Gastrocnemius medialis (tissue), 4 donors: ENCODE results near the gene B4GALT6. TPM values are rescaled to one million over a fixed set of nuclear protein-coding genes. Genes with fewer than 3 reads are reported as not detected.

Experiments
- ATAC-seq, 2 donors: fragments of 150-250 bp; one replicate each; pipeline ENCODE4 v1.9.1; 2016
- DNase-seq, 2 donors: peaks; one replicate each; pipeline ENCODE4 v3.0.0-alpha.2; 2019
- H3K27ac ChIP-seq, 4 donors: fragments of 200-600 bp; sonication (generic); 1 replicate in 1 of 4; 2 replicates in 3 of 4; pipeline ENCODE4 v1.5.1; 2016 to 2018; ENCODE audit warnings: mild to moderate bottlenecking in 2 of 4, moderate library complexity in 1 of 4
- H3K27me3 ChIP-seq, 3 donors: fragments of 200-600 bp; sonication (generic) in 2 of 3; 1 replicate in 1 of 3; 2 replicates in 2 of 3; pipeline versions ENCODE4 v1.5.1 to v1.6.0; 2016 to 2019; ENCODE audit warnings: mild to moderate bottlenecking in 1 of 3, moderate library complexity in 1 of 3
- H3K36me3 ChIP-seq, 2 donors: fragments of 200-600 bp; sonication (generic) in 1 of 2; one replicate each; pipeline ENCODE4 v1.5.1; 2017 to 2018
- H3K4me1 ChIP-seq, 2 donors: fragments of 200-600 bp; sonication (generic) in 1 of 2; one replicate each; pipeline ENCODE4 v1.5.1; 2016 to 2017; ENCODE audit warnings: mild to moderate bottlenecking in 2 of 2
- H3K4me3 ChIP-seq, 4 donors: fragments of 200-600 bp; sonication (generic) in 3 of 4; 1 replicate in 1 of 4; 2 replicates in 3 of 4; pipeline ENCODE4 v1.5.1; 2016 to 2019; ENCODE audit warnings: mild to moderate bottlenecking in 2 of 4
- H3K9me3 ChIP-seq, 3 donors: fragments of 200-600 bp; sonication (generic) in 2 of 3; 1 replicate in 1 of 3; 2 replicates in 2 of 3; pipeline ENCODE4 v1.5.1; 2016 to 2019
- CTCF ChIP-seq, 5 experiments: fragments of 450-650 bp in 3 of 5; fragments of 200-600 bp in 2 of 5; sonication (generic) in 2 of 5; IDR thresholded peaks in 4 of 5; conservative IDR thresholded peaks in 1 of 5; 1 replicate in 4 of 5; 2 replicates in 1 of 5; pipeline ENCODE4 v1.5.1; 2016 to 2019; ENCODE audit warnings: antibody characterized with exemption in 5 of 5, mild to moderate bottlenecking in 3 of 5, moderate library complexity in 3 of 5
- POLR2A ChIP-seq, 2 donors: fragments of 450-650 bp; IDR thresholded peaks; one replicate each; pipeline ENCODE4 v1.6.1; 2017; ENCODE audit warnings: antibody characterized with exemption in 2 of 2, mild to moderate bottlenecking in 2 of 2, moderate library complexity in 2 of 2
- in situ Hi-C, 4 donors: fragments of 200-750 bp; cut with MboI; loops; one replicate each; pipeline versions ENCODE4 v1.15.0 to v1.8.0; 2017; ENCODE audit warnings: low sequenced_read_pairs in 4 of 4
- intact Hi-C: fragments of 100-400 bp; cut with DNase I; formaldehyde crosslinking; loops from one replicate; pipeline ENCODE4 v1.15.1; 2023; ENCODE audit warnings: low total_unique reads
- total RNA-seq, 4 donors: library from RNA; depleted of rRNA; stranded (reverse); fragments of >200 nt; gene quantifications; one replicate each; pipeline versions ENCODE4 v1.1.0 to v1.2.3, GENCODE V29; 2016

The B4GALT6 gene
- total RNA-seq, 4 donors from 2014 or later: 0.85 to 2.9 (median 1.9) TPM

- Histone ChIP-seq H3K27me3 (no peaks in the 10 kb centered on the region), H3K36me3 (no peaks in the 10 kb centered on the region), H3K9me3 (no peaks in the 10 kb centered on the region), H3K27ac (no peak overlapping the region), H3K4me3 (no peak overlapping the region), H3K4me1 (peaks cover 0 to 5% of the 10 kb centered on the region in 2 donors)
- in situ Hi-C loops (no loop called here), intact Hi-C loops (no loop called here)
- ATAC-seq (no peak), DNase-seq (no peak)
- TF ChIP-seq CTCF (IDR thresholded peaks at IDR 0.05 in 4 of 5, conservative IDR thresholded peaks at IDR 0.05 in 1 of 5) (no peak), POLR2A (IDR thresholded peaks at IDR 0.05) (no peak)
These were observed 67.2 kb downstream of the B4GALT6 start for GRCh38 chr18:31617031-31617717.

- Histone ChIP-seq H3K27ac (no peak overlapping the region), H3K36me3 (no peaks in the 10 kb centered on the region), H3K27me3 (no peaks in the 10 kb centered on the region), H3K4me1 (peaks cover 5% of the 10 kb centered on the region in 2 donors), H3K9me3 (no peaks in the 10 kb centered on the region), H3K4me3 (no peak overlapping the region)
- no peak for ATAC-seq
- DNase-seq: no peak
- intact Hi-C loops: no loop called here
- TF ChIP-seq CTCF (IDR thresholded peaks at IDR 0.05 in 4 of 5, conservative IDR thresholded peaks at IDR 0.05 in 1 of 5) (no peak), POLR2A (IDR thresholded peaks at IDR 0.05) (no peak)
- in situ Hi-C loops: no loop called here
These were observed 67.8 kb downstream of the B4GALT6 start for GRCh38 chr18:31616586-31616985.

- Histone ChIP-seq H3K9me3 (no peaks in the 10 kb centered on the region), H3K27me3 (no peaks in the 10 kb centered on the region), H3K27ac (no peak overlapping the region), H3K4me3 (no peak overlapping the region), H3K4me1 (peaks cover 10 to 12% of the 10 kb centered on the region in 2 donors), H3K36me3 (no peaks in the 10 kb centered on the region)
- TF ChIP-seq POLR2A (IDR thresholded peaks at IDR 0.05) (no peak), CTCF (IDR thresholded peaks at IDR 0.05 in 4 of 5, conservative IDR thresholded peaks at IDR 0.05 in 1 of 5) (no peak)
- ATAC-seq (no peak), DNase-seq (no peak)
- in situ Hi-C loops: no loop called here
- intact Hi-C loops: no loop called here
These were observed 70.3 kb downstream of the B4GALT6 start for GRCh38 chr18:31614044-31614443.

- ATAC-seq (no peak), DNase-seq (no peak)
- no peak overlapping the region for H3K4me3 ChIP-seq
- TF ChIP-seq POLR2A (IDR thresholded peaks at IDR 0.05): no peak
- TF ChIP-seq CTCF (IDR thresholded peaks at IDR 0.05 in 4 of 5, conservative IDR thresholded peaks at IDR 0.05 in 1 of 5): no peak
- H3K36me3 ChIP-seq: no peaks in the 10 kb centered on the region
- no peak overlapping the region for H3K27ac ChIP-seq
- H3K4me1 ChIP-seq: peaks cover 10 to 12% of the 10 kb centered on the region in 2 donors
- intact Hi-C loops: no loop called here
- no peaks in the 10 kb centered on the region for H3K9me3 ChIP-seq
- in situ Hi-C loops: no loop called here
- H3K27me3 ChIP-seq: no peaks in the 10 kb centered on the region
These were observed 72.3 kb downstream of the B4GALT6 start for GRCh38 chr18:31612124-31612523.

GRCh38 chr18:31611511-31611910 lies 72.9 kb downstream of the B4GALT6 start:
- ATAC-seq: no peak
- no peaks in the 10 kb centered on the region for H3K36me3 ChIP-seq
- no peaks in the 10 kb centered on the region for H3K27me3 ChIP-seq
- no peak for DNase-seq
- no peak overlapping the region for H3K27ac ChIP-seq
- peaks cover 10 to 12% of the 10 kb centered on the region in 2 donors for H3K4me1 ChIP-seq
- intact Hi-C loops (no loop called here), in situ Hi-C loops (no loop called here)
- no peaks in the 10 kb centered on the region for H3K9me3 ChIP-seq
- TF ChIP-seq CTCF (IDR thresholded peaks at IDR 0.05 in 4 of 5, conservative IDR thresholded peaks at IDR 0.05 in 1 of 5) (no peak), POLR2A (IDR thresholded peaks at IDR 0.05) (no peak)
- no peak overlapping the region for H3K4me3 ChIP-seq
